Effector memory CD4-positive, alpha-beta T cell (primary cell): ENCODE measurements around the gene HEG1.

Source experiments
- DNase-seq, 3 donors: peaks; one replicate each; pipeline ENCODE4 v3.0.0-alpha.2; 2020
- H3K27ac ChIP-seq: 2 replicates; pipeline ENCODE4 v1.7.0; 2013; ENCODE audit warnings: mild to moderate bottlenecking, low read length, moderate library complexity; ENCODE audit not compliant: insufficient read depth, poor library complexity, severe bottlenecking
- H3K27me3 ChIP-seq: replicated peaks from 2 replicates; pipeline ENCODE4 v1.7.0; 2013; ENCODE audit warnings: mild to moderate bottlenecking, low read length; ENCODE audit not compliant: insufficient read depth, control insufficient read depth, poor library complexity, severe bottlenecking
- H3K36me3 ChIP-seq: 2 replicates; pipeline ENCODE4 v1.7.0; 2013; ENCODE audit warnings: mild to moderate bottlenecking, low read length, moderate library complexity; ENCODE audit not compliant: control insufficient read depth, insufficient read depth
- H3K4me1 ChIP-seq: 2 replicates; pipeline ENCODE4 v1.7.0; 2013; ENCODE audit warnings: low read length, mild to moderate bottlenecking; ENCODE audit not compliant: control insufficient read depth, insufficient read depth, poor library complexity, severe bottlenecking
- H3K4me3 ChIP-seq: 2 replicates; pipeline ENCODE4 v1.7.0; 2013; ENCODE audit warnings: low read length, low read depth, mild to moderate bottlenecking; ENCODE audit not compliant: insufficient read depth, poor library complexity, severe bottlenecking
- H3K9me3 ChIP-seq: 2 replicates; pipeline ENCODE4 v1.7.0; 2013; ENCODE audit warnings: mild to moderate bottlenecking, low read length, moderate library complexity; ENCODE audit not compliant: control insufficient read depth

Gene HEG1

GRCh38 chr3:125017406-125017805 is 38.4 kb downstream of the HEG1 start:
- DNase-seq: no peak
- Histone ChIP-seq H3K9me3 (no peaks in the 10 kb centered on the region), H3K4me1 (no peaks in the 10 kb centered on the region), H3K4me3 (no peak overlapping the region), H3K36me3 (peaks cover 65% of the 10 kb centered on the region), H3K27me3 (no peaks in the 10 kb centered on the region), H3K27ac (no peak overlapping the region)

DNA sequence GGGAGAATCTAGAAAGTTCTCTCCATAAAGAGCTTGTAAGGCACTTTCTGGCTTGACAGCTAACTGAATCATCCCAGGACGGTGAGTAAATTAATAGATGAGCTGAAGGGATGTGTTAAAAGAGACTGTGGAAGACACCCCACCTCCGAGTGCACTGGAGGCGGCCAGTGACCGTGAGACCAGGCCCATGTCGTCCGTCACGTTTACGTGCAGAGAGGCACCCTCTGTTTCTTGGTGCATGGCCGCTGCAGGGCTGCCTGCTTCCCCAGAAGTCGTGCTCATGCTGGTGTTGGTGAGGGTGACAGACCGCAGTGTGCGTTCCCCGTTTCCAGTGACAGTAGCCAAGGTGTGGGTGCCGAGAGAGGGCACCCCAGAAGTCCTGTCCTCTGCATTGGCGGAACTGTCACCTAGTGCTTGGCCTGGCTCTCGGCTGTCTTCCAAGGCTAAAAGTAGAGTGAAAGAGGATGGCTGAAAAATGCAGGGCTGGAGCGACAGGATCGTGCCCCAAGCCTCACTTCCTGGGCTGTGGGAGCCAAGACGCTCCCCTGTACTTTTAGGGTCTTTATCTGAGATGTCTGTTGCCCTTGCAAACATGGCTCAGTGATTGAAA is 41.1 kb downstream of the HEG1 start:
- Histone ChIP-seq H3K36me3 (peaks cover 63% of the 10 kb centered on the region), H3K27ac (no peak overlapping the region), H3K4me3 (no peak overlapping the region), H3K27me3 (no peaks in the 10 kb centered on the region), H3K4me1 (no peaks in the 10 kb centered on the region), H3K9me3 (no peaks in the 10 kb centered on the region)
- no peak for DNase-seq

- H3K27ac ChIP-seq: no peak overlapping the region
- H3K4me1 ChIP-seq: no peaks in the 10 kb centered on the region
- H3K9me3 ChIP-seq: no peaks in the 10 kb centered on the region
- H3K27me3 ChIP-seq: no peaks in the 10 kb centered on the region
- H3K36me3 ChIP-seq: peaks cover 66% of the 10 kb centered on the region
- H3K4me3 ChIP-seq: no peak overlapping the region
- no peak for DNase-seq
Observed at GRCh38 chr3:125013095-125013494, 42.7 kb downstream of the HEG1 start.

- peaks cover 75% of the 10 kb centered on the region for H3K36me3 ChIP-seq
Observed at GRCh38 chr3:125011941-125012340, 43.9 kb downstream of the HEG1 start.

GRCh38 chr3:125010393-125010792 is 45.4 kb downstream of the HEG1 start:
- H3K27me3 ChIP-seq: no peaks in the 10 kb centered on the region
- no peak for DNase-seq
- no peaks in the 10 kb centered on the region for H3K9me3 ChIP-seq
- H3K27ac ChIP-seq: no peak overlapping the region
- H3K4me1 ChIP-seq: no peaks in the 10 kb centered on the region
- peaks cover 73% of the 10 kb centered on the region for H3K36me3 ChIP-seq
- no peak overlapping the region for H3K4me3 ChIP-seq

More at GRCh38 chr3:125011941-125012340, 43.9 kb downstream of the HEG1 start:
- Histone ChIP-seq H3K4me1 (no peaks in the 10 kb centered on the region), H3K9me3 (no peaks in the 10 kb centered on the region), H3K27me3 (no peaks in the 10 kb centered on the region), H3K4me3 (no peak overlapping the region), H3K27ac (no peak overlapping the region)
- no peak for DNase-seq

DNA sequence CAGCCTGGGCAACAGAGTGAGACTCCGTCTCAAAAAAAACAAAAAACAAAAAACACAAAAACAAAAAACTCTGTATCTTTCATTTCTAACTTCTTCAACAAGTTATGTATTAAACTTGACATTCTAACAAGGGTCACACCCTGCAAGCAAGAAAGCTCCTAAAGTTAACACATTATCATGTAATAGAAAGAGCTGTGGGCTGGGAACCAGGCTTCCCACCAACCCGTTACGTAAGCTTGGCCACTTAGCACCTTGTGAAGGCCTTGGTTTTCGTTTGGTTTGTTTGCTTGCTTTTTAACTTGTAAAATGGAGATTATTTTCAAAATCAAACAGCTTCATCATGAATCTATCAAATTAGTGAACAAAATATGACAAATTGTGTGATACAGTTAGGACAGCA is 47.0 kb downstream of the HEG1 start:
- Histone ChIP-seq H3K4me1 (no peaks in the 10 kb centered on the region), H3K36me3 (peaks cover 74% of the 10 kb centered on the region), H3K9me3 (no peaks in the 10 kb centered on the region), H3K4me3 (no peak overlapping the region), H3K27ac (no peak overlapping the region), H3K27me3 (no peaks in the 10 kb centered on the region)
- DNase-seq: no peak

GRCh38 chr3:125006291-125006731 is 49.5 kb downstream of the HEG1 start:
- no peak for DNase-seq
- Histone ChIP-seq H3K27ac (no peak overlapping the region), H3K27me3 (no peaks in the 10 kb centered on the region), H3K4me3 (no peak overlapping the region), H3K4me1 (no peaks in the 10 kb centered on the region), H3K36me3 (peaks cover 70% of the 10 kb centered on the region), H3K9me3 (no peaks in the 10 kb centered on the region)

GRCh38 chr3:125005676-125006075 is 50.1 kb downstream of the HEG1 start:
- no peak for DNase-seq
- no peaks in the 10 kb centered on the region for H3K4me1 ChIP-seq
- H3K4me3 ChIP-seq: no peak overlapping the region
- H3K27me3 ChIP-seq: no peaks in the 10 kb centered on the region
- no peak overlapping the region for H3K27ac ChIP-seq
- H3K9me3 ChIP-seq: no peaks in the 10 kb centered on the region
- H3K36me3 ChIP-seq: peaks cover 75% of the 10 kb centered on the region

- no peaks in the 10 kb centered on the region for H3K4me1 ChIP-seq
- no peak overlapping the region for H3K27ac ChIP-seq
Observed at GRCh38 chr3:125005222-125005621, 50.6 kb downstream of the HEG1 start.

DNA sequence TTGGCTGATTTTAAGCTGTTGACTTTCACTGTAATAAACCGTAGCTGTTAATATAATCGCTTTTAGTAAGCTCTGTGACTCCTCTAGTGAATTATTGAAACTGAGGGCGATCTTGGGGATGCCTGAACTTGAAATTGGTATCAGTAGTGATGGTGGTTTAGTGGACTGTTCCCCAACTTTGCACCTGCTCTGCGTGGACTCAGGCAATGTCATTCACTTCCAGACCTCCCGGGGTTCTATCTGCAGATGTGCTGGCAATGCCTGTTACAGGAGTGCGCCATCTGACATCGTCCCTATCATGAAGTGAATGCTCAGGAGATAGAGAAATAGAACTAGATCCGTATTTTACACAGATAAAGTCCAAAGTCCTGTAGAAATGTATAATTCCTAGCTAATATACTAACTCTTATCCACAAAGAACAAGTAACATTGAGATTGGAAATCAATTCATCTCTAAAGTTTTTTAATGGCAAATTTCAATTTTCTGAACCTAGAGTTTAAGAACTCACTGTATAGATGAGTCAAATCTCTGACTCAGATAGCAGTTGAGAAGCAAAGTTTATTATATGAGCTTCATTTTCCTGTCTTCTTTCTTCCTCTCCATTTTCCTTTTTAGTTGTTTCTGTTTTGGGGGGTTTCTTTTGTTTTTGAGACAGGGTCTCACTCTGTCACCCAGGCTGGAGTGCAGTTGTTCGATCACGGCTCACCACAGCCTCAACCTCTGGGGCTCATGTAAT is 51.8 kb downstream of the HEG1 start:
- DNase-seq: no peak
- Histone ChIP-seq H3K27ac (no peak overlapping the region), H3K36me3 (peaks cover 82% of the 10 kb centered on the region), H3K9me3 (no peaks in the 10 kb centered on the region), H3K4me3 (no peak overlapping the region), H3K4me1 (no peaks in the 10 kb centered on the region), H3K27me3 (no peaks in the 10 kb centered on the region)

More at GRCh38 chr3:125005222-125005621, 50.6 kb downstream of the HEG1 start:
- H3K4me3 ChIP-seq: no peak overlapping the region
- no peaks in the 10 kb centered on the region for H3K27me3 ChIP-seq
- peaks cover 80% of the 10 kb centered on the region for H3K36me3 ChIP-seq
- H3K9me3 ChIP-seq: no peaks in the 10 kb centered on the region
- no peak for DNase-seq
